CD14-positive monocyte (primary cell): ENCODE data around the gene RPS5. TPM values are rescaled to one million over a fixed set of nuclear protein-coding genes. Genes with fewer than 3 reads are reported as not detected.

ENCODE experiments used
- DNase-seq, 3 donors: peaks; one replicate each; pipeline ENCODE4 v3.0.0-alpha.2; 2011 to 2022
- H2AFZ ChIP-seq: 2 replicates; pipeline ENCODE4 v1.6.0; 2012; ENCODE audit warnings: mild to moderate bottlenecking, low read depth, low read length, inconsistent platforms; ENCODE audit not compliant: insufficient read depth, poor library complexity, severe bottlenecking
- H3K27ac ChIP-seq, 2 donors: 1 replicate in 1 of 2; 2 replicates in 1 of 2; pipeline ENCODE4 v1.5.1; 2012 to 2013; ENCODE audit warnings: low read length in 2 of 2, control low read depth in 1 of 2, inconsistent platforms in 1 of 2, low read depth in 1 of 2, mild to moderate bottlenecking in 1 of 2
- H3K27me3 ChIP-seq, 2 donors: one replicate each; pipeline versions ENCODE4 v1.6.0 to v1.6.1; 2011 to 2013; ENCODE audit warnings: low read length in 2 of 2; ENCODE audit not compliant: control insufficient read depth in 2 of 2, insufficient read depth in 2 of 2
- H3K36me3 ChIP-seq, 2 donors: replicated peaks in 1 of 2; 1 replicate in 1 of 2; 2 replicates in 1 of 2; pipeline versions ENCODE4 v1.5.1 to v1.6.1; 2012 to 2013; ENCODE audit warnings: low read length in 2 of 2, control low read depth in 1 of 2, inconsistent platforms in 1 of 2, mild to moderate bottlenecking in 1 of 2; ENCODE audit not compliant: insufficient read depth in 2 of 2, control insufficient read depth in 1 of 2
- H3K4me1 ChIP-seq, 2 donors: 1 replicate in 1 of 2; 2 replicates in 1 of 2; pipeline versions ENCODE4 v1.5.1 to v1.6.1; 2012 to 2013; ENCODE audit warnings: low read length in 2 of 2, control low read depth in 1 of 2, inconsistent platforms in 1 of 2, mild to moderate bottlenecking in 1 of 2, moderate library complexity in 1 of 2; ENCODE audit not compliant: insufficient read depth in 2 of 2, control insufficient read depth in 1 of 2
- H3K4me2 ChIP-seq: replicated peaks from 2 replicates; pipeline ENCODE3; 2012; ENCODE audit warnings: low read length, moderate library complexity, mild to moderate bottlenecking; ENCODE audit not compliant: poor library complexity, severe bottlenecking; ENCODE audit errors: extremely low read depth
- H3K4me3 ChIP-seq, 3 experiments: fragments of 200-600 bp in 1 of 3; sonication (generic) in 1 of 3; replicated peaks in 1 of 3; 1 replicate in 2 of 3; 2 replicates in 1 of 3; pipeline ENCODE4 v1.5.1; 2011 to 2013; ENCODE audit warnings: low read length in 3 of 3, mild to moderate bottlenecking in 3 of 3, control low read depth in 2 of 3, low read depth in 2 of 3, inconsistent platforms in 1 of 3, moderate library complexity in 1 of 3
- H3K79me2 ChIP-seq: 2 replicates; pipeline ENCODE4 v1.6.0; 2012; ENCODE audit warnings: mild to moderate bottlenecking, control low read depth, inconsistent platforms, low read length, moderate library complexity; ENCODE audit not compliant: insufficient read depth
- H3K9ac ChIP-seq: 2 replicates; pipeline ENCODE4 v1.6.0; 2017; ENCODE audit warnings: low read length, mild to moderate bottlenecking; ENCODE audit not compliant: insufficient read depth, poor library complexity, severe bottlenecking
- H3K9me3 ChIP-seq, 2 donors: replicated peaks in 1 of 2; 1 replicate in 1 of 2; 2 replicates in 1 of 2; pipeline versions ENCODE4 v1.5.1 to v1.6.1; 2012 to 2013; ENCODE audit warnings: low read length in 2 of 2, control low read depth in 1 of 2; ENCODE audit not compliant: control insufficient read depth in 1 of 2, insufficient read depth in 1 of 2
- H4K20me1 ChIP-seq: 2 replicates; pipeline ENCODE4 v1.6.0; 2012; ENCODE audit warnings: mild to moderate bottlenecking, low read length, control low read depth, moderate library complexity; ENCODE audit not compliant: insufficient read depth
- H3K27ac Mint-ChIP-seq, 7 donors: one replicate each; pipeline ENCODE4 v1.8.0; 2020; ENCODE audit warnings: mild to moderate bottlenecking in 7 of 7, mixed read lengths in 7 of 7, moderate library complexity in 6 of 7, inconsistent platforms in 2 of 7
- H3K27me3 Mint-ChIP-seq, 3 donors: one replicate each; pipeline ENCODE4 v1.8.0; 2021 to 2022; ENCODE audit warnings: low read depth in 3 of 3, mild to moderate bottlenecking in 3 of 3, mixed read lengths in 3 of 3, moderate library complexity in 3 of 3, inconsistent platforms in 1 of 3
- H3K36me3 Mint-ChIP-seq, 2 donors: one replicate each; pipeline ENCODE4 v1.8.0; 2020; ENCODE audit warnings: mixed read lengths in 2 of 2, inconsistent platforms in 1 of 2, mild to moderate bottlenecking in 1 of 2
- H3K4me1 Mint-ChIP-seq: one replicate; pipeline ENCODE4 v1.8.0; 2020; ENCODE audit warnings: mild to moderate bottlenecking, mixed read lengths
- H3K4me3 Mint-ChIP-seq, 2 donors: one replicate each; pipeline ENCODE4 v1.8.0; 2020; ENCODE audit warnings: mild to moderate bottlenecking in 2 of 2, mixed read lengths in 2 of 2, moderate library complexity in 1 of 2
- H3K9me3 Mint-ChIP-seq, 7 donors: one replicate each; pipeline ENCODE4 v1.8.0; 2020 to 2022; ENCODE audit warnings: mixed read lengths in 7 of 7, mild to moderate bottlenecking in 6 of 7, moderate library complexity in 6 of 7, inconsistent platforms in 2 of 7
- CTCF ChIP-seq: fragments of 200-600 bp; IDR thresholded peaks from one replicate; pipeline ENCODE4 v1.8.0; 2022; ENCODE audit warnings: antibody characterized with exemption, mild to moderate bottlenecking
- WGBS: methylation state at CpG from one replicate; pipeline ENCODE4 v1.1.5; 2013; ENCODE audit warnings: missing lambda C conversion rate; ENCODE audit not compliant: insufficient coverage; 5-methylcytosine and 5-hydroxymethylcytosine counted together
- intact Hi-C, 2 donors: fragments of 100-400 bp; cut with micrococcal nuclease; formaldehyde crosslinking; loops; one replicate each; pipeline versions ENCODE4 v1.15.0 to v1.15.1; 2023
- polyA plus RNA-seq, 3 donors: library from polyadenylated mRNA; depleted of rRNA in 1 of 3; unstranded in 2 of 3; stranded (reverse) in 1 of 3; fragments of 300-500 nt in 2 of 3; fragments of >200 nt in 1 of 3; fragmentation: Illumina TruSeq in 2 of 3; gene quantifications; 1 replicate in 2 of 3; 2 replicates in 1 of 3; pipeline ENCODE4 v1.2.3, GENCODE V29; 2012 to 2021

RPS5 gene
- polyA plus RNA-seq, 3 donors = 485 to 1,381 (median 580) TPM

DNA sequence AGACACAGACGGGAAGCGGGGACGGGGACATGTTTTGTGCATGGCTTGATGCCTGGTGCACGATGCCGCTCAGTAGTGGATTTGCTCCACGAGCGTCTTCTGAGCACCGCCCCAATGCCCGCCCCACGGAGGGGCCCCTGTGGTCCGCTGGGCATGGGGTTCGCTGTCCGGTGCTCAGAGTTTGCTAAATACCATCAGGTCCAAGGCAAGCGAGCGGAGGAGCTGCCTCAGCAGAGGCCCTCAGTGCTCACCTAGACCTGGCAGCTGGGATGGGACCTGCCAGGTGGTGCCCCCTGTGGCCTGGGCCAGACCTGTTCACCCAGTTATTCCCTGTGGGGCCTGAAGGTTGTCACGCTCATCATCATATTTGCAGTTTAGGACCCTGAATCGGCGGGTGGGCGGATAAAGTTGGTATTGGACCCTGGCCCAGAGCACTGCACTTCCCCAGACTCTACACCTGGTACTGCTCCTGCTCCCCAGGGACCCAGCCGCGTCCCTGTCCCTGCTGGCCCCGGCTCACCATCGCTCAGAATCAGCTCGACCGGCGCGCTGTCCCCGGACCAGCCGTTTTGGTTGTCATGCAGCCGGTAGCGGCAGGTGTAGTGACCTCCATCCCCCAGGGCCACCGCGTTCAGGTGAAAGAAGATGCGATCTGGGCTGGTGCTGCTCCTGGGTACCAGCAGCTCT, 36.1 kb upstream of the RPS5 start:
- intact Hi-C loops = no loop called here
- H3K27me3 Mint-ChIP-seq = peaks cover 13 to 51% (median 24%) of the 10 kb centered on the region in 3 donors
- H3K36me3 ChIP-seq = peaks cover 0 to 5% of the 10 kb centered on the region in 2 donors
- peaks cover 0 to 8% (median 6%) of the 10 kb centered on the region in 7 donors for H3K9me3 Mint-ChIP-seq
- TF ChIP-seq CTCF = no peak
- H3K27ac Mint-ChIP-seq = no peak overlapping the region
- peaks cover 10 to 18% of the 10 kb centered on the region in 2 donors for H3K36me3 Mint-ChIP-seq
- H3K9ac ChIP-seq = no peak overlapping the region
- no peak overlapping the region for H3K4me3 Mint-ChIP-seq
- no peak overlapping the region for H3K27ac ChIP-seq
- 92% methylated on average over 33 of the region's 34 CpGs for WGBS
- peaks cover 0 to 7% of the 10 kb centered on the region in 2 donors for H3K9me3 ChIP-seq
- H4K20me1 ChIP-seq = no peaks in the 10 kb centered on the region
- H3K4me1 ChIP-seq = peaks cover 17 to 36% of the 10 kb centered on the region in 2 donors
- H3K4me2 ChIP-seq = no peak overlapping the region
- H3K4me1 Mint-ChIP-seq = peaks cover 27% of the 10 kb centered on the region
- no peak for DNase-seq
- no peaks in the 10 kb centered on the region for H3K79me2 ChIP-seq
- no peak overlapping the region for H3K4me3 ChIP-seq
- peaks cover 6 to 40% of the 10 kb centered on the region in 2 donors for H3K27me3 ChIP-seq
- H2AFZ ChIP-seq = no peak overlapping the region

DNA sequence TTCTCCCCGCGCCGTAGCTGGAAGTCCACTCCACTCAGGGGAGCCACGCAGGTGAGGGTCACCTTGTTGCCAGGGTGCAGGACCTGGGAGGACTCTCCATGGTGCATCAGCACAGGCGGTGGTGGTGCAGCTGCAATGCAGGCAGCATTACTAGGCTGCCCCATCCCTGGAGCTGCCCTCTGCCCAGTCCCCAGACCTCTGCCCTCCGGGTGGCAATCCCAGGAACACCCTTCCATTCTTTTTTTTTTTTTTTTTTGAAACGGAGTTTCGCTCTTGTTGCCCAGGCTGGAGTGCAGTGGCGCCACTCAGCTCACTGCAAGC, 35.6 kb upstream of the RPS5 start:
- Histone ChIP-seq H2AFZ (no peak overlapping the region), H3K4me1 (peaks cover 21 to 40% of the 10 kb centered on the region in 2 donors), H3K4me2 (no peak overlapping the region), H3K9me3 (peaks cover 0 to 8% of the 10 kb centered on the region in 2 donors), H3K27ac (no peak overlapping the region), H3K4me3 (no peak overlapping the region), H3K9ac (no peak overlapping the region), H3K79me2 (no peaks in the 10 kb centered on the region), H3K27me3 (peaks cover 6 to 42% of the 10 kb centered on the region in 2 donors), H3K36me3 (peaks cover 0 to 5% of the 10 kb centered on the region in 2 donors), H4K20me1 (no peaks in the 10 kb centered on the region)
- Mint-ChIP-seq H3K36me3 (peaks cover 8 to 18% of the 10 kb centered on the region in 2 donors), H3K9me3 (peaks cover 0 to 11% (median 6%) of the 10 kb centered on the region in 7 donors), H3K27me3 (peaks cover 16 to 54% (median 27%) of the 10 kb centered on the region in 3 donors), H3K27ac (peak overlapping the region in 1 of 7 donors; percentile 13), H3K4me3 (no peak overlapping the region), H3K4me1 (peaks cover 31% of the 10 kb centered on the region)
- 95% methylated on average over 7 of the region's 9 CpGs for WGBS
- intact Hi-C loops = no loop called here
- no peak for DNase-seq
- TF ChIP-seq CTCF = no peak
